ENCODE data around the gene ACTR2.
A peak's percentile ranks its signal among the peaks of the same experiment; 100 is the strongest.

The ACTR2 gene

DNA sequence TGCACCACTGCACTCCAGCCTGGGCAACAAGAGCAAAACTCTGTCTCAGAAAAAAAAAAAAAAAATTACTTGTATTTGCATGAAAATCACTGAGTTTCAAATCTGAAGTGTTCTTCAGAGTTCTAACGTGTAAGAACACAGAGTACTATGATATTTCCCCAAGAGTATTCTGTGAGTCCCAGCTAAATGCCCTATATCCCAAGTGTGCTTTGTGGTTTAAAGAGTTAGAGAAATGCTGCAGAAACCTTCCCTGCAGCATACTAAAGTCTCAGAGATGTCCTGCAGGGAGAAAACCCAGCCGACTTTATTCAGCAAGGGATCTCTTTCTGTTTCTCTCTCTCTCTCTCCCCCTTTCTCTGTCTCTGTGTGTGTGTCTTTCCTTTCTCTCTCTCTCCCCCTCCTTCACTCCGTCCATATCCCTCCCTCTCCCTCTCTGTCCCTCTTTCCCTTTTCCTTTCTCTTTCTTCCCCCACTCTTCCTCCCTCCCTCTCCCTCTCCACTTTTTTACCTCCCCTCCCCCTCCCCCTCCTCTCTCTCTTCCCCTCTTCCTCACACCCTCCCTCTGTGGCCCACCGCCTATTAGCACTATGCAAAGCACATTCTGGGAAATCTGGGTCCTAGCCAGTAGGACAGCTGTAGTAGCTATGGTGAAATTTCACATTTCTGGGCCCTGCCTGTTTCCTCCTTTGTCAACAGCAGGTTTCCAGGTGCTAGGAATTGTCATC lies 54.2 kb downstream of the ACTR2 start:
- no peak for DNase-seq

DNA sequence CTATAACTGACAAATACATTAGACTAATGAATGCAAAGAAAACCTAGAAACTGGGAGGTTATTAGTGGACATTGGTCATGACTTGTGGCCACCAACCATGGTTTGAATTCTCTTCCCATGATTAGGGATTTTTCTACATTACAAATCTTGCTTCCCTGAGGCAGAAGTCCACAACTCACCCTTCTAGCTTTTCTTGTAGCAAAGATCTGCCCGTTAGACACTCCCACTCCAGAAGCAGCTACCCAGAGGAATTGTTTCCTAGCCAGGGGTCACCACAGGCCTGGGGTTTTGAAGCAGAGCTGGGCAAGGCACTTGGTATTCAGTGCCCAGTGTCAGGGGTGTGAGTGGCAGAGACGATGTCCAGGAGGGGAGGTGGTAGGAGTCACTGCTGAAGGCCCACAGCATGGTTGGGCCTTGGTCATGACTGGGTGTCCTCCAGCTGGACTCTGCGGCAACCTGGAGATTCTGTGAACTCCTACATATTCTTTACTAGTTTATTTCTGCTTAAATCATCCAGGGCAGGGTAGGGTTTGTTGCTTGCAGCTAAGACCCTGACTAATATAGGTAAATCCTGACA lies 54.9 kb downstream of the ACTR2 start:
- no peak for DNase-seq

DNA sequence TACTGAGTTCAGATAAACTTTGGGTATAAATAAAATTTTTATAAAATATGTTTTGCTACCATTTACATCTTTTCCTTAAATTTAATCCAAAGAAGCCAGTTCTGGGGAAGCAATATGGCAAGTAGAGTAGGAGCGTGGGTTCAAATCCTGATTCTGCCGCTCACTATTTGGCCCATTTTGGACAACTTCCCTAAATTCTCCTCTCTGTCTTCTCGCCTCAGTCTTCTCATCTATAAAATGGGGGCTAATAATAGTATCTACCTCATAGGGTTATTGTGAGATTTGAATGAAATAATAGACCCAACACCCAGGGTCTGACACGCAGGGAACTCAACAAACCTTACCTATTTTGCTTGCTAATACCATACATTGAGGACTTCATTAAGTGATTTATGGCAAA lies 59.7 kb downstream of the ACTR2 start:
- DNase-seq = no peak

DNA sequence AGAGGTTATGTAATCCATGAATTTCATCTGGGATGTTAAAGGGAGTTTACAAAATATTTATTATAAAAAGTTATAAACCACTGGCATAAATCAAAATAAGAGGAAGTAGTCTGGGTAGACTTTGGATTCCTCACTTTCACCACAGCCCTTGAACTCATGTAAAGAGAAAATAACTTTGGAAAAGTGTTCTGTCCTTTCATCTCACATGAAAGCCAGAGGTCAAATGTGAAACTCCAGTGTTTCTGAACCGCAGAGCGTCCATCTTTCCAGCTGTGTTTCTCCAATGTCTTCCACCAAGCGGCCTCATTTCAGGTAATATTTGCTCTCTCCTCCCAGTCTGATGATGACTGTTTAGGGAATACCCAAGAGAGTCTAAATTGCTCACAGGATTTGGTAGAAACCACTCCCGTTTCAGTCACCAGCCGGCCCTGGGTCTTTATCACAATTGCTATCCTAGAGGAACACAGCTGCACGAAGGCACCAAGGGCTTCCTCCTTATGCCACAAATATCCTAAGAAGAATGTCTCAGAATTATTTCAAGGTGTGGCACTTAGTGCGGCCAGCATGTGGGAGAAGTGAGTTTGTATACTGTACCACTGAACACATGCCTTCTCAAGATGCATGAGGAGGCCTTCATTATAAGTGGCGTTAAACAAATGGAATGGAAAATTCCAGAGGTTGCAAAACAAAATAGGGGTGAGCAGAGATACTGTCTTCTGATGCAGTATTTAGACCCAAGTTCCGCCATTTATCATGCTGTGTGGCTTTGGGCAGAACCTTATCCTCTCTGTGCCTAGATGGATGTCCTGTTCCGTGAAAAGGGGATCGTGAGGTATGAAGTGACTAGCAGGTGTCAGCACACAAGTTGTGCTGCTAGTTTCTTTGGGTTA lies 63.8 kb downstream of the ACTR2 start:
- DNase-seq = no peak

DNA sequence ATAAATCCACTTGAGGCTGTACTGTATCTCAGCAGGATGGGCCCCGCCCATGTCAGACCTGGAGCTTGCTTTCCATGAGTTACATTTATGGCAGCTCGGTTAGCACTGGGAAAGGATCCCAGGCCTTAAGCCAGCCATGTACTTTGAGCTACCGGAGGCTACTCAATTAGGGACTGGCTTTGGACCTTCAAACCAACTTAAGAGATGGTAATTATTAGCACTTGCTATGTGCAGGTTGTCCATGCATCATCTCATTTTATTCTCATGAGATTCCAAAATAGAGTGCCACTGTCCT lies 64.4 kb downstream of the ACTR2 start:
- DNase-seq = no peak

DNA sequence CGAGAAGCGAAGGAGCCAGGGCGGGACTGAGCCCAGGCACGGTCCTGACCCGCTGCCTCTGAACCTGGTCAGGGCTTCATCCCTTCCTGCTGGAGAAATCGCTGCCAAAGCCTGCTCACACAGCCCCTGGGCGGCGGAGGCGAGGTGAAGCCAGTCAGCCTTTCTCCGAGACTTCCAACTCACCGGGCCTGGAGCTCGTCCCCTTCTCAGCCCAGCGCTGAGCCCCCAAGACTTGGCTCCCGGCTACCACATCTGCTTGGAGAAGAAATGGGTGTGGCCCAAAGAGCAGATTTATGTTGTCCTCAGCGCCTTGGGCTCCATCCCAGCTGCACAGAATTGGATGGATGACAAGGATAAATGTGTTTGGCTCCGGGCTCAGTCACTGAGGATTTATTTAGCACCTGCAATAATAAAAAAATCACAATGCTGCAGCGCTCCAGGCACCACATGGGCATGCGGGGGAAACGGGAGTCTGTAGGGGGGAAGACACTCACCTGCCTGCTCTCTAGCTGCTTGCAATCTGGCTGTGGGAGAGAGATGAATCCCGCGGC lies 64.9 kb downstream of the ACTR2 start:
- DNase-seq = no peak

DNA sequence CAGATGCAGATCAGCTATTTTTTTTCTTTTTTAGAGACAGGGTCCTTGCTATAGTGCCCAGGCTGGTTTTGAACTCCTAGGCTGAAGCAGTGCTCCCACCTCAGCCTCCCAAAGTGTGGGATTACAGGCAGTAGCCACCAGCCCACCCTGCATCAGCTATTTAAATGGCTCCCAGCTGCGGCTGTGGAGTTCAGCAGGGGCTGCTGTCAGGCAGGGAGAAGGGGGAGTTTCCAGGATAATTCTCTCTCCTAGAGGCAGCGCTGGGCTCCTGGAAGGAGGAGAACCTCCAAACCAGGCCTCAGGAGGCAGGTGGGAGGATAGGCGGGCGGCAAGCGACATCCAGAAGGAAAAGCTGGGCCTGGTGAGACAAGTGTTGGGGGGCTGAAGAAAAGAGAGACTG lies 65.7 kb downstream of the ACTR2 start:
- no peak for DNase-seq

DNA sequence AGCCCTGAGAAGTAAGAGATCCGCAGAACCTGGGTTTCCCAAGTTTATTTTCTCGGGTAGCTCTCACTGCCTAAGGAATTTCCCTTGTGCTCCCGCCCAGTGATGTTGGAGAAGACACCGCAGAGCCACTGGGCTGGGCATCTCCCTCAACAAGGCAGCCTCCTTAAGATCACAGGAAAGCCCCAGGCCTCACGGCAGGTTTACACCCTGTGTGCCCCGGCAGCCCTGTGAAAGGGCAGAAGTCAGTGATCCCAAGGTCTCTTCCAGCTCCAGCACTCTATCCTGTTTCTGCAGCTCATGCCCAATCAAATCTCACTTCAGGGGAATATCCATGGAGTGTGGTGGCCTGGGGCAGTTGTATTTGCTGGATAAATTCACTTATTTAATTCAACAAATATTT lies 66.5 kb downstream of the ACTR2 start:
- DNase-seq = no peak

DNA sequence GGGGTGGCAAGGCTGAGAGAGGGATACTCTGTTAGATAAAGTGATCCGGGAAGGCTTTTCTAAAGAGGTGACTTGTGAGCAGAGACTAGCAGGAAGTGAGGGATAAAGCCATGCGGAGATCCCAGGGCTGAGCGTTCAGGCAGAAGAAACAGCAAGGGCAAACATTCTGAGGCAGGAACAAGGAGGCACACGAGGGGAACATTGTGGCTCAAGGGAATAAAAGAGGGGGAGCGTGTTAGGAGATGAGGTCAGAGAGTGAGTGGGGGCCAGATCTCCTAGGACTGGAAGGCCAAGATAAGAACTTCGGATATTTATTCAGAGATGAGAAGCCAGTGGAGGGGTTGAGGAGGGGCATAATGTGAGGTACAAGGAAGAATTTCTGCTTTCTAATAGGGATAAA lies 67.1 kb downstream of the ACTR2 start:
- no peak for DNase-seq

DNA sequence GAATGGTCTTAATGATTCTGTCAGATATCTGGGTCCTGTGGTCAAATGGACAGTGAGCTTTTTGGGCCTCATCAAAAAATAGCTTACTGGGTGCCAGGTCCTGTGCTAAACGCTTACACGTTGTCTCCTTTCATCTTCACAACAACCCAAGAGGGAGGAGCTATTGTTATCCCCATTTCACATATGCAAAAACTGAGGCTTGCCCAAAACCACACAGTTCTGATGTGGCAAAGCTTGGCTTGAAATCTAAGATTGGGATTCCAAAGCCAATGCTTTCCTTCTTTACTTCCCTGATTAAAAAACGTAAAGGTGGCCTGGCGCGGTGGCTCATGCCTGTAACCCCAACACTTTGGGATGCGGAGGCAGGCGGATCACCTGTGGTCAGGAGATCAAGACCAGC lies 69.3 kb downstream of the ACTR2 start:
- no peak for DNase-seq

DNA sequence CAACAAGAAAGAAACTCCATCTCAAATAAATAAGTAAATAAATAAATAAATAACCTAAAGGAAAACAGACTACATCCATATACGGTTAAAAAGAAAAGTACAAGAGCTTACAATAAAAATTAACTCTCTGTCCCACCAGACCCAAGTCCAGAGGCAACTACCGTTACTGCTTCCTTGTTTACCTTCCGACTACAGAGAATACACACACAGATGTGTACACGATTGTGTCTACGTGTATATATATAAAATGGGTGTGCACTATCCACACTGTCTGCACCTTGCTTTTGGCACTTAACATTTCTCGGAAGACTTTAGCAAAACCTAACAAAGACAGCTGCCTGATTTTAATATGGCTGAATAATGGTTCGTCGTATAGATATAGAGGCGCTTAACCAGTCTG lies 69.9 kb downstream of the ACTR2 start:
- DNase-seq = no peak

DNA sequence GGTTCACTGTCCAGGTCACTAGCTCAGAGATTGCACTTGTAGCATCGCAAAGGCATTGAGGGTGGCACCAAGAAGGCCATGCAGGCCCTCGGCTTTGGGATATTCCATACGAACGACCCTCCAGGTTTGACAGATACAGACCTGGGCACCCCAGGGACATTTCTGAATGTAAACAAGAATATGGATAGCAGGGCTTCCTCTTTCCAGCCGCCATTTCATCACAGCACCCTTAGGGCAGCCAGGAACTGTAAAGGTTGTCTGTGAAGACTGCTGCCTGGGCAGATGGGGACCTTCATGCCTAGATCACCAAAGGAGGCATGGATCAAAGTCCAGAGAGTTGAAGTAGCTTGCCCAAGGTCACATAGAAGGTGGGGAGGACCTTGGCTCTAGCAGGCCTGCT lies 70.5 kb downstream of the ACTR2 start:
- DNase-seq = no peak

DNA sequence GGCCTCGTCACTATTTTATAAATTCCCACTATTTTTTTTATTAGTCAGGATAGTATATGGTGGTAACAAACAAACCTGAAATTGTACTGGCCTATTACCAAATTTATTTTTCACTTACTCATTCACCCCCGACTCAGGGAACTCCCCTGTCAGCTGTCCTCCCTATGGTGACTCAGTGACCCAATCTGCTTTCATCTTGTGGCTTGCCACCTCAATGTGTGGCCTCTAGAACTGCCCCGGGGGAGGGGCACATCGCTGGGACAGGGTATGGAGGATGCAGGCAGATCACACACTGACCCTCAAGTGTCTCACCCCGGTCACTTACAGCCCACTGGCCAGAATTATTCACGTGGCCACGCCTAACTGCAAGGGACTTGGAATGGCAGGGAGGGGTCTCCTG lies 71.6 kb downstream of the ACTR2 start:
- DNase-seq = peak in 1 of 2 donors; percentile 21

DNA sequence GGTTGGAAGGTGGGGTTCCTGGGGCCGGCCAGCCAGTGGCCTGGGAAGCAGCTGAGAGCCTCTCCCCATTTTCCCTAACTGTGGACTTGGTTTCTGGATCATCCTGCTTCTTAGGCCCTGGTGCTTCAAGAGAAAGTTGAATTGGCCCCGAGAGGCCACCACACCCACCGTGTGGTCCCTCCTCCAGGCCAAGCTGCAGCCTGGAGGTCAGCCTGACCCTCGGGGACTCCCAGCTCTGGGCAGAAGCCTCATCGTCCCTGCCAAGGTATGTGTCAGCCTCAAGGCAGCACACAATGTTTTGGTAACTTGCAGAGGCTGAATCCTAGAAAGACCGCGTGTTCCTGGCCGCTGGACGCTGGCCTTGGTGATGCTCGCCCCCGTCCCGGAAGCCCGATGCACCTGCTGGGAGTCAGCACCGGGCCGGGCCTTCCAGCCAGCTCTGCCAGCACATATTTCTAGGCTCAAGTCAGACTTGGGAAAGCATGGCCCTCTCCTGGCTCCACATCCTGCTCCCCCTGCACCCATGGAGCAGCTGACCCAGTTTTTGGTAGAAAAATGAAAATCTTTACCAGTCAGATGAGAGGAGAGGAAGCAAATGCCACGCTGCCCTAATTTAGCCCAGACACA lies 72.6 kb downstream of the ACTR2 start:
- DNase-seq = no peak

DNA sequence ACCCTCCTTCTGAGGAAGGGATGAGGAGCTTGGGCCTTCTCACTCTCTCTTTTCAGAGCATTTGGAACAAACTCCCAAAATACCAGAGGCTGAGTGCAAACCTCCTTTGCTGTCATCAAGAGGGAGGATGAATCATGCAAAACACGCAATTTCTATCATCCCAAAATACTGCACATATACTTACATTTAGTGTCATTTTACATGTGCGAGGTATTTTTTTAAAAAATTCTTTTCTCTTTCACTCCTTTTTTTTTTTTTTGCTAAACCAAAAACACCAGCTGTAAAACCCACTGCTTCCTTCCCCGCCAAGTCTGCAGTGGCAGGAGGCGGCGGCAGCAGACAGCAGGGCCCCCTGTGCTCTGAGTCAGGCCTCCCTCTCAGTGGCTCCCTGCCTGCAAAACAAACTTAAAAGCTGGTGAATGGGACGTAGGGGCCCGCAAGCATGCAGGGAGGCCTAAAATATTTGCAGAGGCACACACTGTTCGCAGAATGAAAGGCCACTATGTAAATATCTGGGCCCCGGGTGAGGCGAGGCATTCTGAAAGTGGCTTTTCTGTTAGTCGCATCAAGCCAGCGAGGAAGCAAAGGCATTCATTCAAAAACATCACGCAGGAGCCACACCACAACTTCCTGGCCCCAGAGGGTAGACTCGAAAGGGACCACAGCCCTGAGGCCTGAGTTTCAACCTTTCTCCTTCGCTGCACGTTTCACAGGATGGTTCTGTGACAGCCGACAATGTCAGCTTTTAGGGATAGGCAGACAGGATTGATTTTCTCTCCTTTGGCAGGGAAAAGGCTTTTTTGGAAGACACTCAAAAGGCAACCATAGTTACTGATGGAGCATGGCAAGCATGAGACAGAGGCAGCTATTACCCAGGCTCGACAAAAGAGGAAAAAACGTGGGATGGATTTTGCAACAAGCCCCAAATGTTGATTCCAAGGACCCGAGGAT lies 73.4 kb downstream of the ACTR2 start:
- DNase-seq = peak; percentile 54 to 61

DNA sequence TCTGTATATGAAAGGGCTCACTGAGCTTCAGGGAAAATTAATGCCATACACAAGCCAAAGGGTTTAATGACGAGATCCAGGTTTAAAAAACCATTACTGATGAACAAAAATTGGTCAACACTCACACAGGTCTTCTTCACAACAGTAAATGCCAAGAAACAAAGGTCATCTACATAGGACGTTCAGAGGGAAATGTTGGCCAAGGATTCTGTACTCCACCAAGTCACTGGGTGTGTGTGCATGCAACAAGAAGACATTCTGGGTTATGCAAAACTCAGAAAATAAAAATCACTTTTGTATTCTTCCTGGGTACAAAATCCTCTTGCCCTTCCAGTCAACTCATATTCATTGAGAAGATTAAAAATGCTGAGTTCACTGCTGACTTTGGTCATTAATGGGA lies 78.3 kb downstream of the ACTR2 start:
- no peak for DNase-seq

DNA sequence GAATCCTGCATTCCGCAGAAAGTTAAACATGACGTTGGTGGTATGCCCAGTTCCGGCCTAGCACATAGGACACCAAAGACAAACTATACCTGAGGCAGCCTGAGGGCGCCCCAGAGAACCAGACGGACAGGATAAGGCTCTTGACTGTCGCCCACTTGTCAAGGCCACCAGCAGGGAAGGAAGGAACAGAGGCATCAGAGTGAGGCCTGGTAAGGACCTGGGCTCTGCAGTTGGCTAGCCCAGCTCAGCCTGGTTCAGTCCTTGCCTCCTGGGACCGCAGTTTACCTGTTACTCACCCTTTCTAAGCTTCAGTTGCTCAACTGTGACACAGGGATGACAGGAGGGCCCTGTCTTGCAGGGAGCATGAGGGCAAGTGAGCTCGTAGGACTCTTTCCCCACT lies 82.1 kb downstream of the ACTR2 start:
- no peak for DNase-seq

DNA sequence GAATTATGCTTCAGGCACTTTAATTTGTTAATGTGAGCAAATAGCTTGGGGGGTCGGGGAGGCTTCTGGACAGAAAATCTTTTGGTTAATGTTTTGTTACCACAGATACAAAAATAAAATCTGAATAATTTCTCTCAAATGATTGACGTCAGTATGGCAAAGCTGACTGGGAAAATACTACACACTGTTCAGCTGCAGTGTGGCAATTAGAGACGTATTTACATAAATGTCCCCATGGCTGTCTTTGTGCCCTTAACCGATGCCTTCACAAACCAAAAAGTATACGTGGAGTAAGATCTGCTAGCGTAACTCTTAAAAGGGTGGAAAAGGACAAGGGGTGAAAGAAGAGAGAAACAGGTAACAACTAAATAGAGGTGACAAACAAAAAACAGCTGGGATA lies 83.4 kb downstream of the ACTR2 start:
- DNase-seq = no peak

DNA sequence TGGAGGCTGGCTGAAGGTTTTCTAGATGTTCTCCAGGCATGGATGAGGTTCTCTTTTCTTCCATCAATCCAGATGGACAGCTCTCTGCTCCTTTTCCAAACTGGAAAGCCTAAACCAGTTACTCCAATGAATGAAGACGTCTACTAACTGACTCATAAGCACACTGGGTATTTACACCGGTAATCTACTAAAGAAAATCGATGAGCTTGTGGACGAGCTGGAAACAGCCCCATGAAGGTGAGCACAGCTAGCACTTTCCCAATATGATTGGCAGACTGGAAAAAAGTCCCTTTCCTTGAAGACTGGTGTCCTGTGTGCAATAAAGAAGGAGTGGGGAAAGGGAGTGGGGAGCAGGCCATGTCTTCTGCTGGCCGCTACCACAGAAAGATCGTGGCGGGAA lies 84.0 kb downstream of the ACTR2 start:
- DNase-seq = no peak

DNA sequence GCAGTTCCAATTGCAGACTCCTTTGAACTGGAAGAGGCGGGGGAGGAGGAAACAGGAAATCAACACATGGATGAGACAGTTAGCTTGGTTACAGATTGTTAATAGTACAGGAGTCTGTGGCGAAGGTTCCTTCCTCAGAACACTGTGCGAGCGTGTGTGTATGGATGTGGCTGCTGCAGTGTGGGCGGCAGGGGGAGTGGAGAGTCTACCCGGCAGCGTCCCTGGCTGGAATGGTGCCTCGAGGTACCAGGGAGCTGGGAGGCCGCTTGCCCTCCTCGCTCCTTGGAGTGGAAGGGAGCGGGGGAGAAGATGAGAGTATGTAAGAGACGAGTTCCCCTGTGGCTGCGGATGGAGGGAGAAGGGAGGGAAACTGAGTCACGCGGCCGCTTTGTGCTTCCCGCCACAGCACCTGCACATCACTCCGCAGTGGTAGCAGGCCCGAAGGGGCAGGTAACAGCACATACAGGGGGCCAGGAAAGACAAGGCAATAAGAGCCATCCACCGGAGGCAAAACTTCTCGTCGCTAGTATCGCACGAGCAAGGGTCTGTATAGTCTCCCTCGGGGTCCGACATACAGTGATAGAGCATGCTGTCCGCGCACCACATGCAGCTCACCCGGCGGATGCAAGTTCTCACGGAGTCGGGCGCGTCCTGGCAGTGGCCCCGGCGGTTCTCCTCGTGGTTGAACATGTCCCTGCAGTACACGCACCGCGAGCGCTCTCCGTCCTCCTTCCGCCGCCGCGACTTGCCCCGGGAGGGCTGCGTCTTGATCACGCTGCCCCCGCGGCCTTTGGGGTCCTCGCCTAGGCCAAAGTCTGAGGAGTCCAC lies 85.7 kb downstream of the ACTR2 start:
- DNase-seq = no peak

DNA sequence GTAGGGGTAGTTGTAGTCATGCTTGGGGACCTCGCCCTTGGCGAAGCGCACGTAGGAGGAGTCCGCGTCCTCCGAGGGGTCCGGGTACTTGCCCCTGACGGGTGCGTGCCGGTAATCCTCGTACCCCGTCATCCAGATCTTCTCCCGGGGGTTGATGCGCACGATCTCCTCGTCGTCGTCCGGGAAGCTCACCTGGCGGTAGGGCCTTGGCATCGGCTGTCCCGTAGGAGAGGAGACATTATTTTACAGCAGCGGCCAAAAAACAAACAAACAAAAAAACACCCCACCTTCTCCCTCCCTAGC lies 86.3 kb downstream of the ACTR2 start:
- DNase-seq = no peak

Measured in activated CD4-positive, alpha-beta T cell treated with anti-CD3 and anti-CD28 coated beads for 4 hours (primary cell).